ENCODE results near the gene PLAC8L1. TPM values are rescaled to one million over a fixed set of nuclear protein-coding genes. Genes with fewer than 3 reads are reported as not detected.

Gene PLAC8L1
- polyA plus RNA-seq, 1 of the 3 experiments (the other 2 are of a cell fraction) = 0.21 TPM

GRCh38 chr5:146068206-146068605 is 37.2 kb downstream of the PLAC8L1 start:
- Histone ChIP-seq H3K9me3 (no peaks in the 10 kb centered on the region), H3F3A (replicated peaks; ENCODE audit: insufficient read depth) (no peaks in the 10 kb centered on the region), H3K4me2 (no peak overlapping the region), H3K4me3 (ENCODE audit: low read depth in 2 of 2, low read length in 1 of 2) (no peak overlapping the region), H3K9ac (no peak overlapping the region), H2AFZ (ENCODE audit: low read depth) (no peak overlapping the region), H3K27me3 (ENCODE audit: insufficient read depth) (no peaks in the 10 kb centered on the region), H4K20me1 (ENCODE audit: insufficient read depth) (no peaks in the 10 kb centered on the region), H3K79me2 (ENCODE audit: insufficient read depth) (no peaks in the 10 kb centered on the region), H3K4me1 (ENCODE audit: control insufficient read depth in 1 of 2, insufficient read depth in 2 of 2, low read depth in 1 of 2, low read length in 1 of 2) (peaks cover 0 to 4% of the 10 kb centered on the region in 2 experiments; a peak in 1 of 4 replicates), H3K36me3 (replicated peaks in 1 of 2; ENCODE audit: control insufficient read depth in 1 of 2, insufficient read depth in 2 of 2, low read length in 1 of 2) (no peaks in the 10 kb centered on the region), H3K27ac (ENCODE audit: low read depth in 2 of 2, low read length in 1 of 2) (no peak overlapping the region), H3K9me2 (no peaks in the 10 kb centered on the region)
- TF ChIP-seq EZH2phosphoT487 (IDR thresholded peaks at IDR 0.05; ENCODE audit: borderline replicate concordance, low read depth) = no peak
- no peak for TF ChIP-seq ZBTB33 (IDR thresholded peaks at IDR 0.05; ENCODE audit: borderline replicate concordance, low read depth)
- POLR2A ChIA-PET = no interaction called here
- WGBS (ENCODE audit: low lambda C conversion rate) = 92% methylated on average over 8 of the region's 9 CpGs
- no peak for DNase-seq
- CTCF ChIA-PET = no interaction called here

GRCh38 chr5:146066968-146067367 is 38.4 kb downstream of the PLAC8L1 start:
- Histone ChIP-seq H3K27ac (ENCODE audit: low read depth in 2 of 2, low read length in 1 of 2) (no peak overlapping the region), H3F3A (replicated peaks; ENCODE audit: insufficient read depth) (no peaks in the 10 kb centered on the region), H3K36me3 (replicated peaks in 1 of 2; ENCODE audit: control insufficient read depth in 1 of 2, insufficient read depth in 2 of 2, low read length in 1 of 2) (no peaks in the 10 kb centered on the region), H3K4me1 (ENCODE audit: control insufficient read depth in 1 of 2, insufficient read depth in 2 of 2, low read depth in 1 of 2, low read length in 1 of 2) (no peaks in the 10 kb centered on the region), H3K4me3 (ENCODE audit: low read depth in 2 of 2, low read length in 1 of 2) (no peak overlapping the region), H4K20me1 (ENCODE audit: insufficient read depth) (no peaks in the 10 kb centered on the region), H2AFZ (ENCODE audit: low read depth) (no peak overlapping the region), H3K9me3 (no peaks in the 10 kb centered on the region), H3K27me3 (ENCODE audit: insufficient read depth) (no peaks in the 10 kb centered on the region), H3K9ac (no peak overlapping the region), H3K4me2 (no peak overlapping the region), H3K79me2 (ENCODE audit: insufficient read depth) (no peaks in the 10 kb centered on the region), H3K9me2 (no peaks in the 10 kb centered on the region)
- no peak for DNase-seq
- ChIA-PET CTCF (no interaction called here), POLR2A (no interaction called here)
- TF ChIP-seq TAF1 (IDR thresholded peaks at IDR 0.05; ENCODE audit: borderline replicate concordance, low read depth, low read length) (no peak), MAX (IDR thresholded peaks at IDR 0.05; ENCODE audit: low read depth) (no peak), MEF2A (IDR thresholded peaks at IDR 0.05; ENCODE audit: borderline replicate concordance, low read depth) (no peak)
- 83% methylated on average over 8 of the region's 8 CpGs for WGBS (ENCODE audit: low lambda C conversion rate)

GRCh38 chr5:146060221-146060585 is 45.2 kb downstream of the PLAC8L1 start:
- POLR2A ChIA-PET = no interaction called here
- no peaks in the 10 kb centered on the region for H3F3A ChIP-seq (replicated peaks; ENCODE audit: insufficient read depth)
- CTCF ChIA-PET = interaction anchor here (1.0 to 1.4 kb wide), 3 partner anchors 10 to 172 kb away, joined by 3 to 4 read pairs (median 4); no protein-coding TSS in a partner anchor
- H2AFZ ChIP-seq (ENCODE audit: low read depth) = no peak overlapping the region
- no peak overlapping the region for H3K9ac ChIP-seq
- H3K27ac ChIP-seq (ENCODE audit: low read depth in 2 of 2, low read length in 1 of 2) = no peak overlapping the region
- no peaks in the 10 kb centered on the region for H3K9me2 ChIP-seq
- no peaks in the 10 kb centered on the region for H3K9me3 ChIP-seq
- DNase-seq = no peak
- H3K79me2 ChIP-seq (ENCODE audit: insufficient read depth) = no peaks in the 10 kb centered on the region
- peaks cover 0 to 10% of the 10 kb centered on the region in 2 experiments; a peak in 1 of 4 replicates for H3K4me1 ChIP-seq (ENCODE audit: control insufficient read depth in 1 of 2, insufficient read depth in 2 of 2, low read depth in 1 of 2, low read length in 1 of 2)
- no peak overlapping the region for H3K4me3 ChIP-seq (ENCODE audit: low read depth in 2 of 2, low read length in 1 of 2)
- no peaks in the 10 kb centered on the region for H3K36me3 ChIP-seq (replicated peaks in 1 of 2; ENCODE audit: control insufficient read depth in 1 of 2, insufficient read depth in 2 of 2, low read length in 1 of 2)
- WGBS (ENCODE audit: low lambda C conversion rate) = 76% methylated on average over 5 of the region's 5 CpGs
- H3K4me2 ChIP-seq = no peak overlapping the region
- TF ChIP-seq JUND (IDR thresholded peaks at IDR 0.05) = no peak
- TF ChIP-seq MAX (IDR thresholded peaks at IDR 0.05; ENCODE audit: low read depth) = no peak
- TF ChIP-seq SIN3A (IDR thresholded peaks at IDR 0.05; ENCODE audit: borderline replicate concordance, low read depth, low read length) = no peak
- no peak for TF ChIP-seq USF1 (IDR thresholded peaks at IDR 0.05; ENCODE audit: borderline replicate concordance, low read depth)
- TF ChIP-seq FOSL2 (IDR thresholded peaks at IDR 0.05; ENCODE audit: borderline replicate concordance, low read depth) = no peak
- no peak for TF ChIP-seq IRF3 (IDR thresholded peaks at IDR 0.05; ENCODE audit: low read depth, low read length)
- no peaks in the 10 kb centered on the region for H3K27me3 ChIP-seq (ENCODE audit: insufficient read depth)
- H4K20me1 ChIP-seq (ENCODE audit: insufficient read depth) = no peaks in the 10 kb centered on the region

All from SK-N-SH (cell line).